Immature natural killer cell (primary cell): Measurements from ENCODE around the gene BARHL1. TPM values are rescaled to one million over a fixed set of nuclear protein-coding genes. Genes with fewer than 3 reads are reported as not detected.

ENCODE experiments used
- DNase-seq, 3 donors: peaks; one replicate each; pipeline ENCODE4 v3.0.0; 2022; ENCODE audit warnings: mixed read lengths in 1 of 3
- H3K27ac Mint-ChIP-seq, 6 donors: one replicate each; pipeline ENCODE4 v1.8.0; 2020; ENCODE audit warnings: mixed read lengths in 6 of 6, mild to moderate bottlenecking in 5 of 6, inconsistent platforms in 4 of 6, moderate library complexity in 3 of 6
- H3K27me3 Mint-ChIP-seq, 3 donors: one replicate each; pipeline ENCODE4 v1.8.0; 2020 to 2021; ENCODE audit warnings: low read depth in 3 of 3, mild to moderate bottlenecking in 3 of 3, mixed read lengths in 3 of 3, moderate library complexity in 3 of 3, inconsistent platforms in 1 of 3
- H3K36me3 Mint-ChIP-seq, 3 donors: one replicate each; pipeline ENCODE4 v1.8.0; 2020; ENCODE audit warnings: mixed read lengths in 3 of 3, inconsistent platforms in 2 of 3, mild to moderate bottlenecking in 2 of 3
- H3K4me1 Mint-ChIP-seq, 2 donors: one replicate each; pipeline ENCODE4 v1.8.0; 2020; ENCODE audit warnings: inconsistent platforms in 2 of 2, mild to moderate bottlenecking in 2 of 2, mixed read lengths in 2 of 2, moderate library complexity in 1 of 2
- H3K4me3 Mint-ChIP-seq, 5 donors: one replicate each; pipeline ENCODE4 v1.8.0; 2020; ENCODE audit warnings: mild to moderate bottlenecking in 5 of 5, mixed read lengths in 5 of 5, inconsistent platforms in 3 of 5, moderate library complexity in 3 of 5
- H3K9me3 Mint-ChIP-seq, 6 donors: one replicate each; pipeline ENCODE4 v1.8.0; 2020; ENCODE audit warnings: mild to moderate bottlenecking in 6 of 6, mixed read lengths in 6 of 6, inconsistent platforms in 4 of 6, moderate library complexity in 3 of 6
- polyA plus RNA-seq, 3 donors: library from polyadenylated mRNA; unstranded; fragments of 300-500 nt; fragmentation: Illumina TruSeq; gene quantifications; one replicate each; pipeline ENCODE4 v1.2.3, GENCODE V29; 2021

The BARHL1 gene
- polyA plus RNA-seq, 3 donors from 2014 or later = not detected

- H3K27me3 Mint-ChIP-seq = peaks cover 36 to 45% (median 43%) of the 10 kb centered on the region in 3 donors
- peak overlapping the region in 1 of 5 donors; percentile 7 for H3K4me3 Mint-ChIP-seq
- H3K9me3 Mint-ChIP-seq = peaks cover 0 to 8% (median 0%) of the 10 kb centered on the region in 6 donors
- H3K4me1 Mint-ChIP-seq = peaks cover 9 to 10% of the 10 kb centered on the region in 2 donors
- no peak for DNase-seq
- H3K36me3 Mint-ChIP-seq = peaks cover 0 to 4% (median 0%) of the 10 kb centered on the region in 3 donors
- no peak overlapping the region for H3K27ac Mint-ChIP-seq
Measured at GRCh38 chr9:132585954-132586829, 3.8 kb downstream of the BARHL1 start.

GRCh38 chr9:132586830-132587591 lies 4.6 kb downstream of the BARHL1 start:
- Mint-ChIP-seq H3K9me3 (peaks cover 0 to 6% (median 0%) of the 10 kb centered on the region in 6 donors), H3K27me3 (peaks cover 30 to 39% (median 37%) of the 10 kb centered on the region in 3 donors), H3K27ac (no peak overlapping the region), H3K4me1 (peaks cover under 1 to 4% of the 10 kb centered on the region in 2 donors), H3K36me3 (peaks cover 0 to 4% (median 2%) of the 10 kb centered on the region in 3 donors), H3K4me3 (no peak overlapping the region)
- DNase-seq = no peak

GRCh38 chr9:132587592-132587955 lies 5.2 kb downstream of the BARHL1 start:
- H3K9me3 Mint-ChIP-seq = peaks cover 0 to 6% (median 0%) of the 10 kb centered on the region in 6 donors
- peaks cover 27 to 38% (median 36%) of the 10 kb centered on the region in 3 donors for H3K27me3 Mint-ChIP-seq
- DNase-seq = no peak
- no peak overlapping the region for H3K4me3 Mint-ChIP-seq
- H3K4me1 Mint-ChIP-seq = peaks cover 0 to 4% of the 10 kb centered on the region in 2 donors
- H3K36me3 Mint-ChIP-seq = peaks cover 3 to 6% (median 4%) of the 10 kb centered on the region in 3 donors
- H3K27ac Mint-ChIP-seq = peak overlapping the region in 1 of 6 donors; percentile 64

- Mint-ChIP-seq H3K4me3 (peak overlapping the region in 1 of 5 donors; percentile 52), H3K27me3 (peaks cover 24 to 39% (median 35%) of the 10 kb centered on the region in 3 donors)
Measured at GRCh38 chr9:132588098-132588497, 5.7 kb downstream of the BARHL1 start.

GRCh38 chr9:132588501-132589147 lies 6.2 kb downstream of the BARHL1 start:
- DNase-seq = no peak
- Mint-ChIP-seq H3K27ac (peak overlapping the region in 1 of 6 donors; percentile 64), H3K4me3 (no peak overlapping the region), H3K36me3 (peaks cover 5 to 15% (median 11%) of the 10 kb centered on the region in 3 donors), H3K9me3 (peaks cover 0 to 2% (median 0%) of the 10 kb centered on the region in 6 donors), H3K4me1 (peaks cover 0 to 2% of the 10 kb centered on the region in 2 donors), H3K27me3 (peaks cover 22 to 36% (median 31%) of the 10 kb centered on the region in 3 donors)

More at GRCh38 chr9:132588098-132588497, 5.7 kb downstream of the BARHL1 start:
- peaks cover 0 to 4% of the 10 kb centered on the region in 2 donors for H3K4me1 Mint-ChIP-seq
- peak overlapping the region in 1 of 6 donors; percentile 64 for H3K27ac Mint-ChIP-seq
- no peak for DNase-seq
- peaks cover 0 to 5% (median 0%) of the 10 kb centered on the region in 6 donors for H3K9me3 Mint-ChIP-seq
- peaks cover 5 to 10% (median 6%) of the 10 kb centered on the region in 3 donors for H3K36me3 Mint-ChIP-seq

GRCh38 chr9:132589148-132590036 lies 7.0 kb downstream of the BARHL1 start:
- Mint-ChIP-seq H3K4me3 (no peak overlapping the region), H3K36me3 (peaks cover 5 to 21% (median 11%) of the 10 kb centered on the region in 3 donors), H3K9me3 (peaks cover 0 to 2% (median 0%) of the 10 kb centered on the region in 6 donors), H3K4me1 (peaks cover 0 to 2% of the 10 kb centered on the region in 2 donors), H3K27me3 (peaks cover 21 to 35% (median 30%) of the 10 kb centered on the region in 3 donors), H3K27ac (no peak overlapping the region)
- DNase-seq = no peak

GRCh38 chr9:132590037-132590317 lies 7.6 kb downstream of the BARHL1 start:
- DNase-seq = no peak
- Mint-ChIP-seq H3K27ac (no peak overlapping the region), H3K9me3 (peaks cover 0 to 2% (median 0%) of the 10 kb centered on the region in 6 donors), H3K27me3 (peaks cover 21 to 29% (median 24%) of the 10 kb centered on the region in 3 donors), H3K4me3 (no peak overlapping the region), H3K4me1 (peaks cover 0 to 2% of the 10 kb centered on the region in 2 donors), H3K36me3 (peaks cover 5 to 27% (median 13%) of the 10 kb centered on the region in 3 donors)

GRCh38 chr9:132590318-132591182 lies 8.1 kb downstream of the BARHL1 start:
- peaks cover 0 to 2% of the 10 kb centered on the region in 2 donors for H3K4me1 Mint-ChIP-seq
- no peak for DNase-seq
- H3K27me3 Mint-ChIP-seq = peaks cover 18 to 24% (median 22%) of the 10 kb centered on the region in 3 donors
- H3K9me3 Mint-ChIP-seq = peaks cover 0 to 2% (median 0%) of the 10 kb centered on the region in 6 donors
- H3K36me3 Mint-ChIP-seq = peaks cover 5 to 29% (median 15%) of the 10 kb centered on the region in 3 donors
- H3K27ac Mint-ChIP-seq = no peak overlapping the region
- no peak overlapping the region for H3K4me3 Mint-ChIP-seq

GRCh38 chr9:132591244-132591643 lies 8.8 kb downstream of the BARHL1 start:
- no peak overlapping the region for H3K27ac Mint-ChIP-seq
- H3K36me3 Mint-ChIP-seq = peaks cover 12 to 36% (median 22%) of the 10 kb centered on the region in 3 donors
- no peak for DNase-seq
- peaks cover 14 to 20% (median 17%) of the 10 kb centered on the region in 3 donors for H3K27me3 Mint-ChIP-seq
- H3K4me3 Mint-ChIP-seq = no peak overlapping the region
- peaks cover 0 to 2% of the 10 kb centered on the region in 2 donors for H3K4me1 Mint-ChIP-seq
- peaks cover 0 to 2% (median 0%) of the 10 kb centered on the region in 6 donors for H3K9me3 Mint-ChIP-seq

GRCh38 chr9:132591751-132592314 lies 9.4 kb downstream of the BARHL1 start:
- Mint-ChIP-seq H3K4me1 (peaks cover 0 to 2% of the 10 kb centered on the region in 2 donors), H3K9me3 (peaks cover 0 to 2% (median 0%) of the 10 kb centered on the region in 6 donors), H3K27ac (no peak overlapping the region), H3K27me3 (peaks cover 9 to 18% (median 17%) of the 10 kb centered on the region in 3 donors), H3K36me3 (peaks cover 17 to 41% (median 27%) of the 10 kb centered on the region in 3 donors), H3K4me3 (no peak overlapping the region)
- no peak for DNase-seq

GRCh38 chr9:132592451-132592850 lies 10.0 kb downstream of the BARHL1 start:
- H3K4me3 Mint-ChIP-seq = no peak overlapping the region
- no peak for DNase-seq
- peaks cover 0 to 2% of the 10 kb centered on the region in 2 donors for H3K4me1 Mint-ChIP-seq
- peaks cover 9 to 18% (median 16%) of the 10 kb centered on the region in 3 donors for H3K27me3 Mint-ChIP-seq
- H3K9me3 Mint-ChIP-seq = peaks cover 0 to 2% (median 0%) of the 10 kb centered on the region in 6 donors
- peaks cover 17 to 41% (median 27%) of the 10 kb centered on the region in 3 donors for H3K36me3 Mint-ChIP-seq
- H3K27ac Mint-ChIP-seq = no peak overlapping the region
